Glutamatergic neuron (in vitro differentiated cells): ENCODE data around the gene HSFX2. TPM values are rescaled to one million over a fixed set of nuclear protein-coding genes. Genes with fewer than 3 reads are reported as not detected.

Experiments used
- DNase-seq: peaks from one replicate; pipeline ENCODE4 v3.0.0; 2022
- H3K27ac Mint-ChIP-seq: one replicate; pipeline ENCODE4 v1.8.0; 2020; ENCODE audit warnings: mild to moderate bottlenecking, mixed read lengths, inconsistent platforms; ENCODE audit not compliant: unreplicated experiment
- H3K27me3 Mint-ChIP-seq: one replicate; pipeline ENCODE4 v1.8.0; 2020; ENCODE audit warnings: mild to moderate bottlenecking, moderate library complexity, mixed read lengths, inconsistent platforms; ENCODE audit not compliant: unreplicated experiment
- H3K36me3 Mint-ChIP-seq: one replicate; pipeline ENCODE4 v1.8.0; 2020; ENCODE audit warnings: mild to moderate bottlenecking, mixed read lengths, inconsistent platforms; ENCODE audit not compliant: unreplicated experiment
- H3K4me1 Mint-ChIP-seq: one replicate; pipeline ENCODE4 v1.8.0; 2020; ENCODE audit warnings: mild to moderate bottlenecking, low read depth, mixed read lengths, inconsistent platforms; ENCODE audit not compliant: unreplicated experiment
- H3K4me3 Mint-ChIP-seq: one replicate; pipeline ENCODE4 v1.8.0; 2020; ENCODE audit warnings: mild to moderate bottlenecking, mixed read lengths, inconsistent platforms; ENCODE audit not compliant: unreplicated experiment
- H3K9me3 Mint-ChIP-seq: one replicate; pipeline ENCODE4 v1.8.0; 2020; ENCODE audit warnings: mild to moderate bottlenecking, moderate library complexity, mixed read lengths, inconsistent platforms; ENCODE audit not compliant: unreplicated experiment
- CTCF ChIP-seq: fragments of 200-600 bp; sonication (generic); IDR thresholded peaks from one replicate; pipeline ENCODE4 v1.5.0; 2021; ENCODE audit not compliant: partially characterized antibody, unreplicated experiment
- total RNA-seq: library from RNA; stranded (reverse); fragmentation: NEBNext Ultra II Directional; extraction: Animal tissue kit (Norgen Biotek cat#: 25700); gene quantifications from one replicate; pipeline ENCODE4 v1.2.1, GENCODE V29; 2021; ENCODE audit not compliant: unreplicated experiment

The HSFX2 gene
- total RNA-seq, 1 donor from 2014 or later = 1.0 TPM

- no peak for DNase-seq
- H3K27ac Mint-ChIP-seq = no peak overlapping the region
- no peaks in the 10 kb centered on the region for H3K9me3 Mint-ChIP-seq
- peaks cover 3% of the 10 kb centered on the region for H3K27me3 Mint-ChIP-seq
- TF ChIP-seq CTCF = no peak
- H3K36me3 Mint-ChIP-seq = peaks cover 5% of the 10 kb centered on the region
- no peak overlapping the region for H3K4me3 Mint-ChIP-seq
- no peaks in the 10 kb centered on the region for H3K4me1 Mint-ChIP-seq
These were observed 43.7 kb upstream of the HSFX2 start for GRCh38 chrX:149638860-149639259.

GRCh38 chrX:149633511-149633910, 38.4 kb upstream of the HSFX2 start:
- no peak for DNase-seq
- no peak for TF ChIP-seq CTCF
- H3K27me3 Mint-ChIP-seq = peaks cover 9% of the 10 kb centered on the region

GRCh38 chrX:149631234-149632165, 36.4 kb upstream of the HSFX2 start, which contains the start of gene TMEM185A:
TMEM185A (minus strand) TSS chrX:149631792; CDS start chrX:149631580, 212 bp downstream.
- Mint-ChIP-seq H3K27ac (peak within 1 kb of the TSS; percentile 62), H3K9me3 (peaks cover 10% of the 10 kb centered on the region), H3K27me3 (peaks cover 9% of the 10 kb centered on the region), H3K36me3 (peaks cover 5% of the 10 kb centered on the region), H3K4me1 (peaks cover 12% of the 10 kb centered on the region), H3K4me3 (peak within 1 kb of the TSS; percentile 94)
- TF ChIP-seq CTCF = no peak
- peak; percentile 83 for DNase-seq

More at GRCh38 chrX:149633511-149633910, 38.4 kb upstream of the HSFX2 start:
- H3K27ac Mint-ChIP-seq = no peak overlapping the region
- H3K36me3 Mint-ChIP-seq = peaks cover 5% of the 10 kb centered on the region
- no peak overlapping the region for H3K4me3 Mint-ChIP-seq
- peaks cover 10% of the 10 kb centered on the region for H3K9me3 Mint-ChIP-seq
- peaks cover 9% of the 10 kb centered on the region for H3K4me1 Mint-ChIP-seq

GRCh38 chrX:149630681-149631233, 35.6 kb upstream of the HSFX2 start:
- DNase-seq = no peak
- no peak for TF ChIP-seq CTCF
- Mint-ChIP-seq H3K27ac (peak overlapping the region; percentile 62), H3K4me3 (peak overlapping the region; percentile 94), H3K36me3 (peaks cover 5% of the 10 kb centered on the region), H3K9me3 (peaks cover 10% of the 10 kb centered on the region), H3K27me3 (peaks cover 9% of the 10 kb centered on the region), H3K4me1 (peaks cover 12% of the 10 kb centered on the region)
